Measurements from ENCODE around the gene CENPVL1.

GRCh38 chrX:51759055-51759839, 48.9 kb downstream of the CENPVL1 start:
- TF ChIP-seq CTCF (IDR thresholded peaks at IDR 0.05) (no peak), POLR2A (IDR thresholded peaks at IDR 0.05) (no peak)

Data from adrenal gland (tissue), 5 donors.